HEK293 (cell line): ENCODE measurements around the gene BTF3L4.

Source experiments
- CTCF ChIP-seq: fragments of 450-650 bp; formaldehyde crosslinking; IDR thresholded peaks from 2 replicates; pipeline ENCODE4 v1.5.1; 2016; ENCODE audit warnings: missing biosample characterization, missing genetic modification characterization
- KLF9 ChIP-seq: fragments of 450-650 bp; formaldehyde crosslinking; IDR thresholded peaks from 2 replicates; pipeline ENCODE4 v1.5.1; 2016; ENCODE audit warnings: missing biosample characterization, missing genetic modification characterization, low read depth
- SETDB1 ChIP-seq: IDR thresholded peaks from one replicate; pipeline ENCODE4 v1.6.1; 2017; ENCODE audit warnings: mild to moderate bottlenecking, low read length, moderate library complexity, mixed read lengths; ENCODE audit not compliant: insufficient read length
- SP2 ChIP-seq: fragments of 450-650 bp; formaldehyde crosslinking; IDR thresholded peaks from 2 replicates; pipeline ENCODE4 v1.5.1; 2016; ENCODE audit warnings: missing biosample characterization, missing genetic modification characterization
- YY1 ChIP-seq: fragments of 450-650 bp; formaldehyde crosslinking; IDR thresholded peaks from 2 replicates; pipeline ENCODE4 v1.5.1; 2018; ENCODE audit warnings: missing biosample characterization, missing genetic modification characterization
- ZNF121 ChIP-seq: fragments of 450-650 bp; formaldehyde crosslinking; IDR thresholded peaks from 2 replicates; pipeline ENCODE4 v1.5.1; 2016; ENCODE audit warnings: missing biosample characterization, missing genetic modification characterization
- ZNF501 ChIP-seq: fragments of 450-650 bp; formaldehyde crosslinking; IDR thresholded peaks from 2 replicates; pipeline ENCODE4 v1.5.1; 2016; ENCODE audit warnings: missing biosample characterization, missing genetic modification characterization
- ZNF513 ChIP-seq: fragments of 450-650 bp; IDR thresholded peaks from 2 replicates; pipeline ENCODE4 v1.5.1; 2018; ENCODE audit warnings: missing biosample characterization, missing genetic modification characterization
- ZNF548 ChIP-seq: fragments of 450-650 bp; formaldehyde crosslinking; IDR thresholded peaks from 2 replicates; pipeline ENCODE4 v1.5.1; 2016; ENCODE audit warnings: missing biosample characterization, missing genetic modification characterization
- ZNF660 ChIP-seq: fragments of 450-650 bp; IDR thresholded peaks from 2 replicates; pipeline ENCODE4 v1.5.1; 2018; ENCODE audit warnings: missing biosample characterization, mild to moderate bottlenecking, missing genetic modification characterization
- ZNF701 ChIP-seq: fragments of 450-650 bp; formaldehyde crosslinking; IDR thresholded peaks from 2 replicates; pipeline ENCODE4 v1.5.1; 2016; ENCODE audit warnings: missing biosample characterization, missing genetic modification characterization

- no peak for TF ChIP-seq SP2 (tag by site-specific recombination)
- no peak for TF ChIP-seq ZNF701 (tag by site-specific recombination)
- no peak for TF ChIP-seq KLF9 (tag by site-specific recombination)
- TF ChIP-seq ZNF121, result no peak
- no peak for TF ChIP-seq YY1 (tag by site-specific recombination)
- no peak for TF ChIP-seq ZNF548 (tag by site-specific recombination)
- TF ChIP-seq CTCF (tag by site-specific recombination), result no peak
- TF ChIP-seq ZNF660 (tag by site-specific recombination), result no peak
- no peak for TF ChIP-seq SETDB1
- TF ChIP-seq ZNF513, result no peak
- no peak for TF ChIP-seq ZNF501 (tag by site-specific recombination)
These were observed 46.4 kb downstream of the BTF3L4 start for GRCh38 chr1:52102336-52103013.
